A673 (cell line): ENCODE measurements around the gene CELF4. TPM values are rescaled to one million over a fixed set of nuclear protein-coding genes. Genes with fewer than 3 reads are reported as not detected.

Experiments used
- BruUV-seq: library from RNA; stranded (reverse); fragments of 400-500 nt; replicated peaks from 2 replicates; lab custom pipeline; 2021; lab: Mats Ljungman, UMichigan
- CTCF ChIA-PET: fragments of 300-600 bp; sonication (Branson Sonifier 250); formaldehyde crosslinking; loops from one replicate; lab custom pipeline; 2022; ENCODE audit warnings: antibody characterized with exemption; lab: Charles Lee
- POLR2A ChIA-PET: fragments of 300-600 bp; sonication (Branson Sonifier 250); formaldehyde crosslinking; loops from one replicate; lab custom pipeline; 2022; ENCODE audit warnings: antibody characterized with exemption; ENCODE audit not compliant: low non-redundant PET; lab: Charles Lee
- DNase-seq: peaks from one replicate; pipeline ENCODE4 v3.0.0-alpha.2; 2015; ENCODE audit warnings: low spot score
- H3K27ac ChIP-seq: fragments of 200-600 bp; sonication (generic); 2 replicates; pipeline ENCODE4 v1.5.1; 2016; ENCODE audit warnings: mixed run types, low read depth, mild to moderate bottlenecking, mixed read lengths, antibody characterized with exemption, low read length; ENCODE audit not compliant: poor library complexity, severe bottlenecking
- H3K27me3 ChIP-seq: fragments of 200-600 bp; sonication (generic); replicated peaks from 2 replicates; pipeline ENCODE4 v1.6.1; 2017; ENCODE audit warnings: mixed run types, low read depth, mild to moderate bottlenecking, mixed read lengths, antibody characterized with exemption, low read length; ENCODE audit not compliant: insufficient read depth, poor library complexity
- H3K36me3 ChIP-seq: fragments of 200-600 bp; sonication (generic); 2 replicates; pipeline ENCODE4 v1.6.1; 2016; ENCODE audit warnings: mixed run types, mild to moderate bottlenecking, mixed read lengths, antibody characterized with exemption, low read length; ENCODE audit not compliant: insufficient read depth, poor library complexity, severe bottlenecking
- H3K4me1 ChIP-seq: fragments of 200-600 bp; sonication (generic); 2 replicates; pipeline ENCODE4 v1.6.1; 2017; ENCODE audit warnings: mixed run types, mild to moderate bottlenecking, mixed read lengths, antibody characterized with exemption, low read length; ENCODE audit not compliant: insufficient read depth, poor library complexity, severe bottlenecking
- H3K4me3 ChIP-seq: fragments of 200-600 bp; sonication (generic); 2 replicates; pipeline ENCODE4 v1.5.1; 2016; ENCODE audit warnings: low read depth, mixed run types, mild to moderate bottlenecking, mixed read lengths, low read length; ENCODE audit not compliant: poor library complexity, severe bottlenecking
- H3K9me3 ChIP-seq: fragments of 200-600 bp; sonication (generic); 2 replicates; pipeline ENCODE4 v1.6.1; 2016; ENCODE audit warnings: mixed run types, low read depth, mild to moderate bottlenecking, mixed read lengths, antibody characterized with exemption, low read length; ENCODE audit not compliant: poor library complexity, severe bottlenecking
- EZH2 ChIP-seq: fragments of 200-600 bp; sonication (generic); IDR thresholded peaks from 2 replicates; pipeline ENCODE4 v1.6.1; 2017; ENCODE audit warnings: borderline replicate concordance, low read depth, mild to moderate bottlenecking, mixed read lengths, antibody characterized with exemption, low read length; ENCODE audit not compliant: poor library complexity, severe bottlenecking
- intact Hi-C: fragments of 100-400 bp; cut with micrococcal nuclease; formaldehyde crosslinking; loops from one replicate; pipeline ENCODE4 v1.10.0; 2022; ENCODE audit not compliant: unreplicated experiment
- total RNA-seq: library from RNA; stranded (reverse); gene quantifications from 2 replicates; pipeline ENCODE4 v1.2.3, GENCODE V29; 2021
- TF ChIP-seq, protein P1 (sequence below): fragments of 300-800, 200-600 bp; sonication (generic); conservative IDR thresholded peaks from 2 replicates; pipeline ENCODE4 v1.5.1; 2017; ENCODE audit warnings: low read depth, mild to moderate bottlenecking, antibody characterized with exemption, low read length, moderate library complexity, mixed read lengths

Gene CELF4
- total RNA-seq, 1 experiment from 2014 or later = not detected

DNA sequence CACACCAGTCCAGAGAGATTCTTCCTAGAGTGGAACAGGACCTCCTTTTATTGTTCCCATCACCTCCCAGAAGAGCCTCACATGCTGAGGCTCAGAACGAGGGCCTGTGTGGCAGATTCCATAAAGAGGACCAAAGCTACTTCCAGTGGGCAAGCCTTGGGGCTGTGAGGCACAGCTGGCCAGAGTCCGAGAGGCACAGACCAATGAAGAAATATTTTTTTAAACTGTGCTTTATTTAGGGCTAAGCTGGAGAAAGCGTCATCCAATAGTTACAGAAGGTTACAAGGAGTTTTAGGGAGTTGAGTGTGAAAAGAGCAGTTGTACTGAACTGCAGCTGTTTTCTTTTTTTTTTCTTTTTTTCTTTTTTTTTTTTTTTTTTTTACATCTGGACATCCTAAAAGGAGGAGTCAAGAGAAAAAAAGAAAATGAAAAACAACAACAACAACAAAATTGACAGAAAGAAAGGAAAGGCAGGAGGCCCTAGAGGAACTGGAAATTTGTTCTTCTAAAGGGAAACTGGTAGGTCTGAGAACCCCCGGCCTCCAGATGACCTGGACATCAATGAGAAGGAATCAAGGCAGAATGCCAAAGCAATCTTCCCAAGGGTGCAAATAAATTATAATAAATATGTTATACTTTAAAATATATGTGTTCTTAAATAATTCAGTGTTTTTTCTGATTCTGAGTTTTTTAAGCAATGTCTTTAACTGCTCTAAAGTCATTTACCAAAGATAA is 322.6 kb downstream of the CELF4 start:
- TF ChIP-seq, protein P1, sequence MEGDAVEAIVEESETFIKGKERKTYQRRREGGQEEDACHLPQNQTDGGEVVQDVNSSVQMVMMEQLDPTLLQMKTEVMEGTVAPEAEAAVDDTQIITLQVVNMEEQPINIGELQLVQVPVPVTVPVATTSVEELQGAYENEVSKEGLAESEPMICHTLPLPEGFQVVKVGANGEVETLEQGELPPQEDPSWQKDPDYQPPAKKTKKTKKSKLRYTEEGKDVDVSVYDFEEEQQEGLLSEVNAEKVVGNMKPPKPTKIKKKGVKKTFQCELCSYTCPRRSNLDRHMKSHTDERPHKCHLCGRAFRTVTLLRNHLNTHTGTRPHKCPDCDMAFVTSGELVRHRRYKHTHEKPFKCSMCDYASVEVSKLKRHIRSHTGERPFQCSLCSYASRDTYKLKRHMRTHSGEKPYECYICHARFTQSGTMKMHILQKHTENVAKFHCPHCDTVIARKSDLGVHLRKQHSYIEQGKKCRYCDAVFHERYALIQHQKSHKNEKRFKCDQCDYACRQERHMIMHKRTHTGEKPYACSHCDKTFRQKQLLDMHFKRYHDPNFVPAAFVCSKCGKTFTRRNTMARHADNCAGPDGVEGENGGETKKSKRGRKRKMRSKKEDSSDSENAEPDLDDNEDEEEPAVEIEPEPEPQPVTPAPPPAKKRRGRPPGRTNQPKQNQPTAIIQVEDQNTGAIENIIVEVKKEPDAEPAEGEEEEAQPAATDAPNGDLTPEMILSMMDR = no peak
- no peak for TF ChIP-seq EZH2
- CTCF ChIA-PET = no interaction called here
- intact Hi-C loops = no loop called here

DNA sequence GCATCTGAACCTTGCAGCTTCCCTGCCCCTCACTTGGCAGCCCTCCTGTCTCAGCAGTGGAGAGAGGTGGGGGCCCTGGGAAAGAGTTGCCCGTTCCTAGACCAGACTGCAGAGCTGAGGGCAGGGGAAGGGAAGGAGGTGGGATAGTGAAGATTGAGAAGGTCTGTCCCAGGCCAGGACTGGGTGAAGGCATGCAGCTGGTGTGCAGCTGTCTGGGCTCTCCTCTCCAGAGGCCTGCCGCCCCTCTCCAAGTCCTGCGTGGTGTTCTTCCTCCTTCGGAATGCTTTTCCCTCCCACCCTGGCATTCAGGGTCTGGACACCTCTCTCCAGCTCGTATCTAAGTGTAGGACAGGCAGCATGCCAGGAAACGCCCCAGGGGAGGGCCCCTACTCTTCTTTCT is 323.5 kb downstream of the CELF4 start:
- ChIA-PET CTCF (no interaction called here), POLR2A (no interaction called here)
- DNase-seq = no peak
- no peak overlapping the region for H3K4me3 ChIP-seq
- intact Hi-C loops = no loop called here
- H3K9me3 ChIP-seq = no peaks in the 10 kb centered on the region
- TF ChIP-seq, protein P1 = no peak
- TF ChIP-seq EZH2 = no peak
- no peaks in the 10 kb centered on the region for H3K4me1 ChIP-seq
- no TSS peak for BruUV-seq
- H3K36me3 ChIP-seq = no peaks in the 10 kb centered on the region
- no peak overlapping the region for H3K27ac ChIP-seq
- H3K27me3 ChIP-seq = no peaks in the 10 kb centered on the region

More for the DNA sequence above, 322.6 kb downstream of the CELF4 start:
- Histone ChIP-seq H3K4me3 (no peak overlapping the region), H3K4me1 (no peaks in the 10 kb centered on the region), H3K27ac (no peak overlapping the region), H3K27me3 (no peaks in the 10 kb centered on the region), H3K9me3 (no peaks in the 10 kb centered on the region), H3K36me3 (no peaks in the 10 kb centered on the region)
- BruUV-seq = no TSS peak
- no peak for DNase-seq
- POLR2A ChIA-PET = no interaction called here

DNA sequence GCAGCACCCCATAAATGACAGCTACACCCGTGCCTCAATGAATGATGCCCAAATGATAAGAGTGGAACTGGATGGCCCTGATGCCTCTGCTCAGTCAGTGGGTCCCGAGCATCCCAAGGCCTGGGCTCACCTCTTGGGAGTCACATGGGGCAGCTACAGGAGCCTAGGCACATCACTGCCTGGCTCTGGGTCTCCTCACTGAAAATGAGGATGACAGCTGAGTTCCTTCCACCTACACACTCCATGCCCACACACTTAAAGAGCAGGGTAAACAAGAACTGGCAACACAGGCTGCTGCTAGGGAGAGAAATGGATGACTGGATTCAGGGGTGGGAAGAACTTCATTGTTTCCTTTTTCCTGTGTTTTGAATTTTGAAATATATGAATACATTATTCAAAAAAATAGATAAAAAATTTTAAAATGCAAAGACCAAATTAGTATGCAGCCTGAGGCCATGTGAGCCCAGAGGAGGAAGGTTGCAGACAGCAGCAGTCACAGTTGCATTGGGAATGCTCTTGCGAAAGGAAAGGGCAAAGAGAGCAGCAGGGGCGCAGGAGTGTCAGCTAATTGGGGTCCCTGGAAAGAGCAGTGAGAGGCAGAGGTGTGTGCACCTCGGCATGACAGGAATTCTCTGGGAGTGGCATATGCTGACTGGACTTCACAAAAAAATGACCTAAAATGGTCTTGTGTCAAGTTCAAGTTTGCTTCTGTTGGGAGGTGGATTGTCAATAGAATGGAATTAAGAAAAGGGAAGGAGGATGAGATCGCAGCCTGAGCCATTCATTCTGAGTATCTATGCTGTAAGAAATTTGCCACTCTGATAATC is 327.1 kb downstream of the CELF4 start:
- no peaks in the 10 kb centered on the region for H3K9me3 ChIP-seq
- intact Hi-C loops = no loop called here
- CTCF ChIA-PET = no interaction called here

More for the DNA sequence above, 327.1 kb downstream of the CELF4 start:
- TF ChIP-seq EZH2 = no peak
- TF ChIP-seq, protein P1 = no peak
- Histone ChIP-seq H3K27me3 (no peaks in the 10 kb centered on the region), H3K4me1 (no peaks in the 10 kb centered on the region), H3K27ac (no peak overlapping the region), H3K4me3 (no peak overlapping the region), H3K36me3 (no peaks in the 10 kb centered on the region)
- POLR2A ChIA-PET = no interaction called here
- BruUV-seq = no TSS peak
- no peak for DNase-seq
